Lower leg skin (tissue), 3 donors: ENCODE measurements around the gene METTL16.

ENCODE experiments used
- POLR2A ChIP-seq, 2 donors: fragments of 450-650 bp; IDR thresholded peaks; one replicate each; pipeline ENCODE4 v1.6.1; 2016 to 2017; ENCODE audit warnings: antibody characterized with exemption in 2 of 2, mild to moderate bottlenecking in 1 of 2, moderate library complexity in 1 of 2
- TF ChIP-seq, protein P1 (sequence below), 3 donors: fragments of 450-650 bp; IDR thresholded peaks; one replicate each; pipeline ENCODE4 v1.5.1; 2016; ENCODE audit warnings: antibody characterized with exemption in 3 of 3, mild to moderate bottlenecking in 3 of 3, moderate library complexity in 2 of 3

DNA sequence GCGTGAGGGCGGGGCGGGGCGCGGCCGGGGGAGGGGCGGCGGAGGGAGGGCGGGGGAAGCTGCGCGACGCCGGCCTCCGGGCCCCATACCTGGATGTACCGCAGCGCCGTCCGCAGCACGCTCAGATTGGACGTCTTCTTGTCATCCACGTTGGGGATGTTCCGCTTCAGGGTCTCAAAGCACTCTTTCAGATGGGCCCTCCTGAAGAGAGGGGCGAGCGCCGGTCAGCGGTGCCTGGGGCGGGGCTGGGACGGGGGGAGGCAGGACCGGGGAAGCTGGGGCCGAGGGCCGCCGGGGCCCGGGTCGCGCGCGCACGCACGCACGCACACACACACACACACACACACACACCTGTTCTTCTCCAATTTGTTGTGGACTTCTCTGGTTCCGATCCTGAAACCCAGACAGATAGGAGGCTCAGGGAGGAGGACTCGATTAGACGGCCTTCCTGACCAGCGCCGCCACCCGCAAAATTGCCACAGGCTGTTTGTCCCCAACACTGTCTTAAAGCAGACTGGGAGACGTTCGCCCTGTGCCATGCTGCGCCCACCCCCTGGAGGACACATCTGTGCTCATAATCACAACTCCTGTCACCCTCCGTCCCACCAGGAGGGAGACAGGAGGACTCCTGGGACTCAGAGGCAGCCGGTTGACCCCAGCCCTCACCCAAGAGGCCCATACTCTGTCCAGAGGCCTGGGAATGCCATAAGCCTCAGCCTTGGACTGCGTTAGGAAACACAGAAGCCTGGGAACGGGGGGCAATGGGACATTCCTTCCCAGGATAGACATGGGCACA is 117.5 kb downstream of the METTL16 start:
- TF ChIP-seq, protein P1, sequence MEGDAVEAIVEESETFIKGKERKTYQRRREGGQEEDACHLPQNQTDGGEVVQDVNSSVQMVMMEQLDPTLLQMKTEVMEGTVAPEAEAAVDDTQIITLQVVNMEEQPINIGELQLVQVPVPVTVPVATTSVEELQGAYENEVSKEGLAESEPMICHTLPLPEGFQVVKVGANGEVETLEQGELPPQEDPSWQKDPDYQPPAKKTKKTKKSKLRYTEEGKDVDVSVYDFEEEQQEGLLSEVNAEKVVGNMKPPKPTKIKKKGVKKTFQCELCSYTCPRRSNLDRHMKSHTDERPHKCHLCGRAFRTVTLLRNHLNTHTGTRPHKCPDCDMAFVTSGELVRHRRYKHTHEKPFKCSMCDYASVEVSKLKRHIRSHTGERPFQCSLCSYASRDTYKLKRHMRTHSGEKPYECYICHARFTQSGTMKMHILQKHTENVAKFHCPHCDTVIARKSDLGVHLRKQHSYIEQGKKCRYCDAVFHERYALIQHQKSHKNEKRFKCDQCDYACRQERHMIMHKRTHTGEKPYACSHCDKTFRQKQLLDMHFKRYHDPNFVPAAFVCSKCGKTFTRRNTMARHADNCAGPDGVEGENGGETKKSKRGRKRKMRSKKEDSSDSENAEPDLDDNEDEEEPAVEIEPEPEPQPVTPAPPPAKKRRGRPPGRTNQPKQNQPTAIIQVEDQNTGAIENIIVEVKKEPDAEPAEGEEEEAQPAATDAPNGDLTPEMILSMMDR (IDR thresholded peaks at IDR 0.05): no peak
- TF ChIP-seq POLR2A (IDR thresholded peaks at IDR 0.05): no peak
